Activated CD4-positive, CD25-positive, alpha-beta regulatory T cell treated with anti-CD3 and anti-CD28 coated beads, Interleukin-2, amount 50 U/mL, for 16 hours (primary cell): ENCODE results near the gene ADGRB3.
"Not testable (repeated sequence)": the region's sequence is repeated elsewhere in the genome, so short reads cannot be mapped to it uniquely, and the experiment has no call there.

ENCODE experiments used
- DNase-seq: peaks from one replicate; pipeline ENCODE4 v3.0.0-alpha.2; 2020; ENCODE audit warnings: low read depth, low spot score

ADGRB3 gene

DNA sequence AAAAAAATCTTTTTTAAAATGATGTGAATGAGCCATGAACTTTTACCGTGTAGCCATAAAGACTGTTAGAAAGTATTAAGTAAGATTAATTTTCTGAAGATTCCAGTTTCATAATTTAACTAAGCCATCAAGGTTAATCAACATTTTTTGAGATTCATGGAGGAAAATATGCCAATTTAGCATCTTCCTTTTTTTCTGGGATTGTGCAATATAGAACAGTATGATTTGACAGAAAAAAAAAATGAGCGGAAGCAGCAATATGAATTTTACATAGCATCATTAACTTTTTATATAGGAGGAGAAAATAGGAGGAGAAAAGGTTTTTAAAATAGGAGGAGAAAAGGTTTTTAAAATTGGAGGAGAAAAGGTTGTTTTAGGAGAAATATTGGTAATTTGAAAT, 306.3 kb downstream of the ADGRB3 start:
- DNase-seq, result no peak

GRCh38 chr6:68947721-68948120, 312.6 kb downstream of the ADGRB3 start:
- DNase-seq, result no peak

- no peak for DNase-seq
Measured at GRCh38 chr6:68951270-68951669, 316.2 kb downstream of the ADGRB3 start.

DNA sequence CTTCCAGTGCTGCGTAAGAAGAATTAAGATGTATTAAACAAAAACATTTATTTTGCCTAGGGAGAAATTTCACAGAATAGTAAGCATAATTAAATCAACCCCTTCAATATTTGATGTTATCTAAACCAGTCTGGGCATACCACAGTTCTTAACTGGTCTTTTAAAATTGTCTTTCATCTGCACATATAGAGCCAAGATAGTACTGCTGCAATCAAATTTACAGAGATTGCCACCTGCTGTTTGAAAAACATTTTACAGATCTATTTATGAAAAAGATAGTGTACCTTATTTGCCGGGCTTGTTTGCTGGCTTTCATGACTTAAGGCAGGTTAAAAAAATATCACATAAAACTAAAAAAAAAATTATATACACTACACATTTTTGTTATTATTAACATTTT, 323.2 kb downstream of the ADGRB3 start:
- no peak for DNase-seq

DNA sequence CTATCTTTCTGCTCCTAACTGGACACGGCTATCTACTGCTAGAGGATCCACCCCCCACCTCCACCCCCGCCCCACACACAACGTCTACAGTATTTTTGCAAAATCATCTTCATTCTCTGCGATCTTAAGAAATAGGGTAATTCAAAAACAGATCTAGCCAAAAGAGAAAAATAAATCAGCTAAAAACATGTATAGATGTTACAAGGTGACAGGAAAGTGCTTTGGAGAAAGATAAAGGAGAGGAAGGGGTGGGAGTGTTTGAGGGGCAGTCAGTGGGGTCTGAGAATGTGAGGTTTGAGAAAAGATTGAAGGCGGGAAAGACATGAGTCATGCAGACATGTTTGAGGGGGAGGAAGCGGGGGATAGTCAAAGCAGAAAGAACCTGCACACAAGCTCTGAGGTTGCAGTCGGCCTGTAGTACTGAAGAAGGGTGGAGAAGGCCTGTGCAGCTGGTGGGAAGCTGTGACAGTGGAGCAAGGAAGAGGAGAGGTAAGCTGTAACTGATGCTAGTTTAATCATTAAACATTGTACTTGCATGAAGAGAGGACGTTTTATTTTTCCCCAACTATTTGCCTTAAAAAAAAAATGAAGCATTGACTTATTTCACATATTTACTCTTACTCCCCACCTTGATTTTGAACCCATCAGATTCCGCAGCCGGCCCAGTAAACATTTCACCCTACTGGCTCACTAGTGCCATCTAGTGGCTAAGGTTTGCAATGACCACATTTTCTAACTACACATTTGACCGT, 332.6 kb downstream of the ADGRB3 start:
- no peak for DNase-seq

GRCh38 chr6:68968301-68968649, 333.2 kb downstream of the ADGRB3 start:
- no peak for DNase-seq

GRCh38 chr6:68973066-68973465, 338.0 kb downstream of the ADGRB3 start:
- no peak for DNase-seq

GRCh38 chr6:68975064-68975463, 340.0 kb downstream of the ADGRB3 start:
- no peak for DNase-seq

GRCh38 chr6:68975816-68976215, 340.7 kb downstream of the ADGRB3 start:
- no peak for DNase-seq

DNA sequence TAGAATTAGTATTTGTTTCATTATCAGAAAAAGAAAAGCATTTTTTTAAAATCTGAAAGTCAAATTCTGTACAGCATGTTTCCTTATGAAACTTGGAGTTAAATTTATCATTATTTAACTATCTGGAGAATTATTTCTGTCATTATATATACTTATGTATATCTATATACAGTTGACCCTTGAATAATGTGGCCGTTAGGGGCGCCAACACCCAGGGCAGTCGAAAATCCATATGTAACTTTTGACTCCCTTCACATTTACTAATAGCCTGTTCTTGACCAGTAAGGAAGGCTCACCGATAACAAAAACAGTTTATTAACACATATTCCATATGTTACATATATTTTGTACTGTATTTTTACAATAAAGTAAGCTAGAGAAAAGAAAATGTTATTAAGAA, 341.2 kb downstream of the ADGRB3 start:
- DNase-seq, result no peak

DNA sequence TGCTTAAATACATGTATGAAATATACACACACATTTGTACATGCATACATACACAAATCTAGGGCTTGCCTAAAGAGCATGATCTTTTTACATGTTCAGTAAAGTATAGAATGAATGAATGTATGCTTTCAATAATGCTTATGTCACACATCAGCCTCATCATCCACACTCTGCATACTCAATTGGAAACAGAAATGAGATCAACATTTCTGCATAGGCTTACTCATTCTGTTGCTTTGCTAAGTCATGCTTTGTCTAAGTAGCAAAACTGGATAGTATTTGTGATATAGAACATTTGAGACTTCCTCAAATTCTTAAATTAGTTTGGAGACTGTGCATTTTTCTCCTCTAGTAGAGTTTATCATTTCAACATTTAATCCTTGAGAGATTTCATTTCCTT, 343.3 kb downstream of the ADGRB3 start:
- no peak for DNase-seq

- DNase-seq, result not testable (repeated sequence)
Measured at GRCh38 chr6:68981668-68982067, 346.6 kb downstream of the ADGRB3 start.

- no peak for DNase-seq
Measured at GRCh38 chr6:68988698-68989097, 353.6 kb downstream of the ADGRB3 start.

DNA sequence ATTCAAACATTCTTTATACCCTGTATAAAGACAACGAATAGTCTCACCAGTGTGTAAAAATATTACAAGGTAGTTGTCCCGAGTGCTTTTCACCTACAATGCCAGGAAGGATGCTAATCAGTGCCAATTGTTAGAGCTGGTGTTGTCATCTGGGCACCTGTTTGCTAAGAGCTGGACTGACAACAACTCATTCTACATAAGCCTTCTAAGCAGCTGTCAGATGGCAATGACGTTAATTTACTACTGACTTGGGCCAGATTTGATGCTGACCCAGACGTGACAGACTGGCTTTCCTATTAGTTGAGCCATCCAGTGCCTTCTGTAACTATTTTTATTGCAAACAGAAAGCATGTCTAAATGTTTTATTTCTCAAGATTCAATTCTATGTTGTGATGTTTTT, 355.2 kb downstream of the ADGRB3 start:
- DNase-seq, result no peak

DNA sequence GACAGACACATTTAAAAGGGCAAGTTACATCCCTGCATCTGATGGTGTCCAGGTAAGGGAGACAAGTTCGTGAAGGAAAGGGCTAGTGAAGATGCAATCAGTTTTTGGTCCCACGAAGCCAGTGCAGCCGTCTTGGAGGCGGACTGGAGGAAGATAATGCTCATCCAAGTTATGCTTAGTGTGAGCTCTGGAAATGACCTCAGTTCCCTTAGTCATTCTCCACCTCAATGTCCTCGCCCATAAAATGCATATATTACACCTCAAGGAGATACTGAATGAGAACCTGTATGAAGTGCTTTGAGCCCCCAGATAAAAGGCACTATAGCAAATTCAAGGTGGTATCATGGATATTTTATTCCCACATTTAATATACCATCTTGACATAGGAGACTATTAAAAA, 358.8 kb downstream of the ADGRB3 start:
- DNase-seq, result no peak

- no peak for DNase-seq
Measured at GRCh38 chr6:68994521-68994920, 359.4 kb downstream of the ADGRB3 start.

DNA sequence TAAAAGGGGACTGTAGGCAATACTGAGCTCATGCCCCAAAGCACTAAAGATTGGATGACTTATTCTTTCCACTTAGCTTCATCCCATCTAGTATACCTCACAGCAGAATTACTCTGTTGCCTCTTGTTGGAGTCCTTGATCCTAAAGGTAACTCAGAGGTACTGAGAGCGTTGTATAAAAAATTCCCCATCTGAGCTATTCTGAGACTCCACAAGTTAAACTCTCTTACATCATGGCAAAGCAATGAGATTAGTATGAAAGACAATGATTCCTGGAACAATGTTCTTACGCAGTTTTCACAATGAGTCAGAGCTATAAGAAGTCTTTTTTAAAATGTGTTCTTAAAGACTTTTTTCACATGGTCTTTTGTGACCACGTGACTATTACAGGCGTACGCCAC, 370.1 kb downstream of the ADGRB3 start:
- no peak for DNase-seq

GRCh38 chr6:69007781-69008180, 372.7 kb downstream of the ADGRB3 start:
- no peak for DNase-seq

DNA sequence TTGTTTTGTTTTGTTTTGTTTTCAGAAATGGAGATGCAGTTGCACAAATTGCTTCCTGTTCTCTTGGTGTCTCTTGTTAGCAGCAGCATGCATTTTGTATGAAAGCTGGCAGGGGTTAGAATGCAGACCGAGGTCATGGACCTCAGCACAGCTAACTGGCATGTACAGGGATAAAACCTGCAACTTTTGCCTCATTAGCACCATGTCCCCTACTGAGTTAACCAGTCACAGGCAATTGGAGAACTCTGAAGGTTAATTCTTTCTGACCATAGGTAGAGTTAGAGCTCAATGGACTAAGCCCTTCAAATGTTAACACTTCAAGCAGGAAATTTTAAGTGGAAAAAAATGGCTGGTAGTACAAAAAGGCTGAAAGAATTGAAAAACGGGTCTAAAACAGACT, 377.1 kb downstream of the ADGRB3 start:
- no peak for DNase-seq

- no peak for DNase-seq
Measured at GRCh38 chr6:69012876-69013275, 377.8 kb downstream of the ADGRB3 start.

DNA sequence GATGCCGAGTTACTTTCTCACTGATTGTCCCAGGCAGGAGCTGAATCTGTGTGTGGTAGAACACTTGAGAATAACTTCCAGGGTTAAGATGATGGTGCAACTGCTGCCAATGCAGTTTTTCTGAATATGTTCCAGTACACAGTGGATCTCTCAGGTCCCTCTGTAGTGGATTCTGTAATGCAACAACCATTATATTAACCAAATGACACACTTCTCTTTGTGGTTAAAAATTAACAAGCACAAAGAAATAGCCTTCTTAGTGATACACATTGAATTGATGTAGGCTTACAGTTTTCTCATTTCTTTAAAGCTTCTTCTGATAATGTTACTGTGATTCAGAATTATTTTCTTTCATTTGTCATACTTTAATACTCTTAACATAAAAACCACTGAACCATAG, 383.8 kb downstream of the ADGRB3 start:
- DNase-seq, result no peak

GRCh38 chr6:69019832-69020231, 384.8 kb downstream of the ADGRB3 start:
- no peak for DNase-seq

GRCh38 chr6:69022993-69023392, 387.9 kb downstream of the ADGRB3 start:
- no peak for DNase-seq

GRCh38 chr6:69026243-69026642, 391.2 kb downstream of the ADGRB3 start:
- DNase-seq, result no peak
